PC-9 (cell line): ENCODE measurements around the gene UBXN11. TPM values are rescaled to one million over a fixed set of nuclear protein-coding genes. Genes with fewer than 3 reads are reported as not detected.

Source experiments
- BruUV-seq: library from RNA; stranded (reverse); fragments of 400-500 nt; replicated peaks from 2 replicates; lab custom pipeline; 2021; lab: Mats Ljungman, UMichigan
- CTCF ChIA-PET: fragments of 300-600 bp; sonication (Branson Sonifier 250); formaldehyde crosslinking; loops from one replicate; lab custom pipeline; 2022; ENCODE audit warnings: antibody characterized with exemption; lab: Charles Lee
- POLR2A ChIA-PET: fragments of 300-600 bp; sonication (Branson Sonifier 250); formaldehyde crosslinking; loops from one replicate; lab custom pipeline; 2022; ENCODE audit warnings: antibody characterized with exemption; ENCODE audit not compliant: unreplicated experiment; lab: Charles Lee
- DNase-seq, 2 experiments: peaks; one replicate each; pipeline versions ENCODE4 v3.0.0 to v3.0.0-alpha.2; 2015 to 2022; ENCODE audit warnings: mixed read lengths in 1 of 2
- H2AFZ ChIP-seq: fragments of 200-600 bp; sonication (generic); 2 replicates; pipeline ENCODE4 v1.8.1; 2017; ENCODE audit warnings: antibody characterized with exemption
- H3F3A ChIP-seq: fragments of 200-600 bp; sonication (generic); 2 replicates; pipeline ENCODE4 v1.8.1; 2017; ENCODE audit warnings: antibody characterized with exemption, mild to moderate bottlenecking, low read depth; ENCODE audit not compliant: insufficient read depth
- H3K27ac ChIP-seq: fragments of 200-600 bp; sonication (generic); 2 replicates; pipeline ENCODE4 v1.6.1; 2016; ENCODE audit warnings: mixed run types
- H3K27me3 ChIP-seq: fragments of 200-600 bp; sonication (generic); 2 replicates; pipeline ENCODE4 v1.6.1; 2016; ENCODE audit warnings: low read depth, mixed run types; ENCODE audit not compliant: insufficient read depth
- H3K36me3 ChIP-seq: fragments of 200-600 bp; sonication (generic); 2 replicates; pipeline ENCODE4 v1.6.1; 2016; ENCODE audit warnings: low read depth, mixed run types
- H3K4me1 ChIP-seq: fragments of 200-600 bp; sonication (generic); replicated peaks from 2 replicates; pipeline ENCODE4 v1.6.1; 2016; ENCODE audit warnings: mixed run types; ENCODE audit not compliant: insufficient read depth
- H3K4me2 ChIP-seq: fragments of 200-600 bp; sonication (generic); 2 replicates; pipeline ENCODE4 v1.6.1; 2017; ENCODE audit warnings: mixed run types
- H3K4me3 ChIP-seq: fragments of 200-600 bp; sonication (generic); 2 replicates; pipeline ENCODE4 v1.6.1; 2016; ENCODE audit warnings: mixed run types
- H3K79me2 ChIP-seq: fragments of 200-600 bp; sonication (generic); 2 replicates; pipeline ENCODE4 v1.6.1; 2017; ENCODE audit warnings: low read depth, mixed run types
- H3K9me2 ChIP-seq: fragments of 200-600 bp; sonication (generic); 2 replicates; pipeline ENCODE4 v1.8.1; 2017; ENCODE audit warnings: mild to moderate bottlenecking; ENCODE audit not compliant: insufficient read depth
- H3K9me3 ChIP-seq: fragments of 200-600 bp; sonication (generic); 2 replicates; pipeline ENCODE4 v1.8.1; 2016; ENCODE audit warnings: low read depth; ENCODE audit not compliant: insufficient read depth
- H4K20me1 ChIP-seq: fragments of 200-600 bp; sonication (generic); 2 replicates; pipeline ENCODE4 v1.8.1; 2017; ENCODE audit not compliant: insufficient read depth
- CTCF ChIP-seq: fragments of 200-600 bp; sonication (generic); conservative IDR thresholded peaks from 2 replicates; pipeline ENCODE4 v1.6.1; 2017; ENCODE audit warnings: mixed run types, antibody characterized with exemption, mild to moderate bottlenecking, moderate library complexity
- EZH2 ChIP-seq: fragments of 200-600 bp; sonication (generic); IDR thresholded peaks from 2 replicates; pipeline ENCODE4 v1.8.0; 2017; ENCODE audit warnings: antibody characterized with exemption, low read depth
- intact Hi-C: fragments of 100-400 bp; cut with micrococcal nuclease; formaldehyde crosslinking; loops from one replicate; pipeline ENCODE4 v1.10.0; 2022; ENCODE audit not compliant: unreplicated experiment
- total RNA-seq: library from RNA; stranded (reverse); gene quantifications from 2 replicates; pipeline ENCODE4 v1.2.3, GENCODE V29; 2021

Gene UBXN11
- total RNA-seq, 1 experiment from 2014 or later = 57.2 TPM

- Histone ChIP-seq H4K20me1 (no peaks in the 10 kb centered on the region), H3K27ac (no peak overlapping the region), H3F3A (peaks cover 6% of the 10 kb centered on the region; the same call in 1 of the 2 replicates), H3K36me3 (peaks cover 33% of the 10 kb centered on the region), H3K9me3 (peaks cover 17% of the 10 kb centered on the region; the same call in 1 of the 2 replicates), H3K9me2 (no peaks in the 10 kb centered on the region), H3K79me2 (no peaks in the 10 kb centered on the region), H3K4me3 (no peak overlapping the region), H3K27me3 (no peaks in the 10 kb centered on the region), H3K4me1 (no peaks in the 10 kb centered on the region), H2AFZ (no peak overlapping the region), H3K4me2 (no peak overlapping the region)
- intact Hi-C loops = no loop called here
- ChIA-PET CTCF (no interaction called here), POLR2A (no interaction called here)
- no peak for TF ChIP-seq EZH2
- no peak for TF ChIP-seq CTCF
- no TSS peak for BruUV-seq
- no peak for DNase-seq
Measured at GRCh38 chr1:26269198-26269550, 37.3 kb downstream of the UBXN11 start.

- Histone ChIP-seq H3K4me1 (no peaks in the 10 kb centered on the region), H4K20me1 (no peaks in the 10 kb centered on the region), H3K27me3 (no peaks in the 10 kb centered on the region), H3K9me2 (no peaks in the 10 kb centered on the region), H3K79me2 (no peaks in the 10 kb centered on the region), H3K9me3 (peaks cover 17% of the 10 kb centered on the region; the same call in 1 of the 2 replicates), H2AFZ (no peak overlapping the region), H3K4me2 (no peak overlapping the region), H3K36me3 (peaks cover 33% of the 10 kb centered on the region), H3K27ac (no peak overlapping the region), H3K4me3 (no peak overlapping the region), H3F3A (0 out of 2 replicates have a peak, but pooled peaks cover 3% of the 10 kb centered on the region)
- TF ChIP-seq EZH2 (no peak), CTCF (no peak)
- ChIA-PET CTCF (no interaction called here), POLR2A (no interaction called here)
- BruUV-seq = no TSS peak
- no peak for DNase-seq
- intact Hi-C loops = no loop called here
Measured at GRCh38 chr1:26268290-26269197, 37.9 kb downstream of the UBXN11 start.

- no peaks in the 10 kb centered on the region for H3K9me2 ChIP-seq
- TF ChIP-seq CTCF = no peak
- no peak for TF ChIP-seq EZH2
- DNase-seq = no peak
- H2AFZ ChIP-seq = no peak overlapping the region
- intact Hi-C loops = no loop called here
- H3F3A ChIP-seq = peaks cover 6% of the 10 kb centered on the region; the same call in 1 of the 2 replicates
- CTCF ChIA-PET = no interaction called here
- no TSS peak for BruUV-seq
- peaks cover 17% of the 10 kb centered on the region; the same call in 1 of the 2 replicates for H3K9me3 ChIP-seq
- no peaks in the 10 kb centered on the region for H3K4me1 ChIP-seq
- peaks cover 28% of the 10 kb centered on the region for H3K36me3 ChIP-seq
- POLR2A ChIA-PET = no interaction called here
- H3K27ac ChIP-seq = no peak overlapping the region
- no peaks in the 10 kb centered on the region for H3K79me2 ChIP-seq
- no peaks in the 10 kb centered on the region for H3K27me3 ChIP-seq
- H3K4me3 ChIP-seq = no peak overlapping the region
- H4K20me1 ChIP-seq = no peaks in the 10 kb centered on the region
- no peak overlapping the region for H3K4me2 ChIP-seq
Measured at GRCh38 chr1:26265405-26265804, 41.0 kb downstream of the UBXN11 start.
